IPS-20b (cell line): Measurements from ENCODE around the gene FLT1.

ENCODE experiments used
- H3K27ac ChIP-seq: one replicate; pipeline ENCODE4 v1.5.1; 2013; ENCODE audit warnings: low read length
- H3K27me3 ChIP-seq: 2 replicates; pipeline ENCODE4 v1.6.1; 2013; ENCODE audit warnings: mild to moderate bottlenecking, low read length, inconsistent platforms; ENCODE audit not compliant: insufficient read depth
- H3K36me3 ChIP-seq: 2 replicates; pipeline ENCODE4 v1.6.1; 2013; ENCODE audit warnings: low read depth, mild to moderate bottlenecking, inconsistent platforms, low read length, moderate library complexity; ENCODE audit not compliant: insufficient read depth
- H3K4me1 ChIP-seq: 2 replicates; pipeline ENCODE4 v1.6.1; 2013; ENCODE audit warnings: mild to moderate bottlenecking, control low read depth, inconsistent platforms, low read length, moderate library complexity; ENCODE audit not compliant: insufficient read depth
- H3K4me3 ChIP-seq: 2 replicates; pipeline ENCODE4 v1.5.1; 2013; ENCODE audit warnings: mild to moderate bottlenecking, low read length, inconsistent platforms
- H3K9ac ChIP-seq: 2 replicates; pipeline ENCODE4 v1.6.1; 2013; ENCODE audit warnings: low read depth, mild to moderate bottlenecking, inconsistent platforms, low read length, moderate library complexity
- H3K9me3 ChIP-seq: 2 replicates; pipeline ENCODE4 v1.6.1; 2013; ENCODE audit warnings: mild to moderate bottlenecking, low read depth, low read length, inconsistent platforms; ENCODE audit not compliant: insufficient read depth

FLT1 gene

DNA sequence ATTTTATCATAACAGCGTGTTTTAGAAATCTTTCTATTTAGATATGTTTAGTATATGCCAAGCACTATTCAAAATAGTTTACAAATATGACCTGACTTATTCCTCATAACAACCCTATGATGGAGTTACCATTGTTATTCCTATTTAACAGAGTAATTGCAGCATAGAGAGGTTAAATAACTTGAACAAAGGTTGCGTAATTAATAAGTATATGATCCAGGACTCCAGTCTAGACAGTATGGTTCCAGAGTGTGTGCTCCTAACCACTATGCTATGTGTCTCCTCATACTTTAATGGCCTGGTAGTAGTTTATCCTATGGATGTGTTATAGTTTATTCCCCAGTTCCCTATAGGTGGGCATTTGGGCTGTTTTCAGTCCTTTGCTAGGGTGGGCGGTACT, 211.3 kb downstream of the FLT1 start:
- no peaks in the 10 kb centered on the region for H3K9me3 ChIP-seq
- peaks cover 76% of the 10 kb centered on the region for H3K36me3 ChIP-seq
- no peak overlapping the region for H3K27ac ChIP-seq
- H3K27me3 ChIP-seq = no peaks in the 10 kb centered on the region
- no peak overlapping the region for H3K9ac ChIP-seq
- H3K4me3 ChIP-seq = no peak overlapping the region
- no peaks in the 10 kb centered on the region for H3K4me1 ChIP-seq

DNA sequence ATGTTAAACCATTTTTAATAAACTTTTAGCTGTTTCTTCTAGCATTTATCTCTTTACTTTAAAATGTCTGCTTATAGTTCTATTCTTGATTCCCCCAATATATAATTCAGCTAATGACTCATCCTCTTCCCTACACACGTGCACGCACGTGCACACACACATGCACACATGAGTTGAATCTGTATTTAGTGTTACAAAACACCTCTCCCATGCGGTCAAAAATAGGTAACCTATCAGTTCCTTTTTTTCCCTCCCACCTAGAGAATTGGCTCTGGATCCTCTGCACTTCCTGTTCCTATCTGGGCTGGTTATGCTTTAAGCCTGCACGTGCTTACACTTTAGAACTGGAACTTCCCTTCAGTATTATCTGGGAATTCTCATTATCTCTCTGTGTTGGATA, 212.5 kb downstream of the FLT1 start:
- Histone ChIP-seq H3K27me3 (no peaks in the 10 kb centered on the region), H3K9ac (no peak overlapping the region), H3K36me3 (peaks cover 72% of the 10 kb centered on the region), H3K4me3 (no peak overlapping the region), H3K9me3 (no peaks in the 10 kb centered on the region), H3K4me1 (no peaks in the 10 kb centered on the region), H3K27ac (no peak overlapping the region)

DNA sequence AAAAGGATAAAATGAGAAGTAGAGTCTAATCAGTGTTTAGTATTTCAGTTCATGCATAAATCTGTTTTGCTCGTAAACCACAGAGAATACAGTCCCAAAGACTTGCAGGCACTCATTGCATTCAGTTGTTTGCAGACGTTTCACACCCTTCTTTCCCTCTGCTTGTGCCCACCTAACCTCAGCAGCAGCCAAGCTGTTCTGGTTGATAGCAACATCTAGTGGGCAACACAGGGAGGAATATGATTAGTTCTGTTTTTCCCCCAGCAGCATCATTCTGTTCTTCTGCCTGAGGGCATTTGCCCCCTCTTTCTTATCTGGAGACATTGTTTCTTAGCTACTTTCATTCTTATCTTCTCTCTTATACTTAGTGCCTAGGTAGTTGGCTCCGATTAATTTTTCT, 221.0 kb downstream of the FLT1 start:
- Histone ChIP-seq H3K36me3 (peaks cover 69% of the 10 kb centered on the region), H3K27me3 (no peaks in the 10 kb centered on the region)

DNA sequence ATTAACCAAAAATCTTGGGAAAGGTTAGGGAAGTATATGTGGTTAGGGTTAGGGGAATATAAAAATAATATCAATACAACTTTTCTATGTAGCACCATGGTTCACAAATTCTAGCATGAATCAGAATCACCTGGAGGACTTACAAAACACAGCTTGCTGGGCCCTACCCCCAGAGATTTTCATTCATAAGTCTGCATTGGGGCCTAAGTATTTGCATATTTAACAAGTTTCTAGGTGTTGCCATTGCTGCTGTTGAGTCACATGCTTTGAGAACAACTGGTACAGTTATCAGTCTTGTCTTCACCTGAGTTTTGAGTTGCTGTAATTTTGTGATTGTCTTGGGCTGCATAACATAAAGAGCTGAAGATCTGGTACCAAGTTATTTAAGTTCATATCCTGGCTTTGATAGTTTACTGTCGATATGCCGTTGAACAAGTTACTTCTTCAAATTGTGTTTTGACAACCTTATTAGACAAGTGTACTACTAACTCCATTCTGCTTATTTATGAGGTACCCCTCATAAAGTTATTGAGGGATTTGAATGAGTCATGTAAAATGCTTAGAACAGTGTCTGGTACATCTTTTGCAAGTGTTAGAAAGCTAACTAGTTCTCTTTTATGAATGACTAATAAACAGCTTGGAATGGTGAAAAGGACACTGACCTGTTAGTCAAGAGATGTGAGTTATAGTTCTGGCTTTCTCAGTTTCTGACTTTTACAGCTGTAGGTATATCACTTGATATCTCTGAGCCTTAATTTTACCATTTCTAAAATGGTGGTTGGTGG, 223.7 kb downstream of the FLT1 start:
- Histone ChIP-seq H3K4me3 (no peak overlapping the region), H3K27ac (no peak overlapping the region), H3K4me1 (no peaks in the 10 kb centered on the region), H3K9me3 (no peaks in the 10 kb centered on the region), H3K27me3 (no peaks in the 10 kb centered on the region), H3K36me3 (peaks cover 72% of the 10 kb centered on the region), H3K9ac (no peak overlapping the region)

More for the DNA sequence above, 221.0 kb downstream of the FLT1 start:
- Histone ChIP-seq H3K4me3 (no peak overlapping the region), H3K4me1 (no peaks in the 10 kb centered on the region), H3K9ac (no peak overlapping the region), H3K27ac (no peak overlapping the region), H3K9me3 (no peaks in the 10 kb centered on the region)

DNA sequence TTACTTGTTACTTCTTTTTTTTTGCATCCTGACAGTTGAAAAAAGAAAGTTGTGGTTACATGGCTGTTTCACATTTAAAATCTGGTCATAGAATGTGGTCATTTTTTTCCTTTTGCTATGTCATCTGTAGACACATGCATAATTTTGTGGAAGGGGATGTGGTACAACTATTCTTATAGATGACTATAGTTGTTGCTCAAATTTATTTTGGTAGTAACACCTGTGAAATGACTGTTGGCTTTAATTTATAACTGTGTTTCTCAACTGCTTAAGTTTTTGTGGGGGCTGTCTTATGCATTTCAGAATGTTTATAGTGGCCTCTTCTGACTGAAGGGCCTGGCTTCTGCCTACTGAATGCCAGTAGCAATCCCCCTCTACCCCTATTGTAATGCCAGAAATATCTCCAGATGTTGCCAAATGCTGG, 226.1 kb downstream of the FLT1 start:
- no peak overlapping the region for H3K27ac ChIP-seq
- no peaks in the 10 kb centered on the region for H3K4me1 ChIP-seq
- no peak overlapping the region for H3K9ac ChIP-seq
- peaks cover 64% of the 10 kb centered on the region for H3K36me3 ChIP-seq
- no peak overlapping the region for H3K4me3 ChIP-seq
- H3K27me3 ChIP-seq = no peaks in the 10 kb centered on the region
- no peaks in the 10 kb centered on the region for H3K9me3 ChIP-seq

DNA sequence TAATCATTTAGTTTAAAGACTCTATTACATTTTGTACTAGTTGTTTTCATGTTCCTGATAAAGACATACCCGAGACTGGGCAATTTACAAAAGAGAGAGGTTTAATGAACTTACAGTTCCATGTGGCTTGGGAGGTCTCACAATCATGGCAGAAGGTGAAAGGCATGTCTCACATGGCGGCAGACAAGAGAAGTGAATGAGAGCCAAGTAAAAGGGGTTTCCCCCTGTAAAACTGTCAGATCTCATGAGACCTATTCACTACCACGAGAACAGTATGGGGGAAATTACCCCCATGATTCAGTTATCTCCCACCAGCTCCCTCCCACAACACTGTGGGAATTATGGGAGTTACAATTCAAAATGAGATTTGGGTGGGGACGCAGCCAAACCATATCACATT, 227.4 kb downstream of the FLT1 start:
- Histone ChIP-seq H3K4me3 (no peak overlapping the region), H3K9me3 (no peaks in the 10 kb centered on the region), H3K27me3 (no peaks in the 10 kb centered on the region), H3K36me3 (peaks cover 69% of the 10 kb centered on the region), H3K4me1 (no peaks in the 10 kb centered on the region), H3K27ac (no peak overlapping the region), H3K9ac (no peak overlapping the region)

DNA sequence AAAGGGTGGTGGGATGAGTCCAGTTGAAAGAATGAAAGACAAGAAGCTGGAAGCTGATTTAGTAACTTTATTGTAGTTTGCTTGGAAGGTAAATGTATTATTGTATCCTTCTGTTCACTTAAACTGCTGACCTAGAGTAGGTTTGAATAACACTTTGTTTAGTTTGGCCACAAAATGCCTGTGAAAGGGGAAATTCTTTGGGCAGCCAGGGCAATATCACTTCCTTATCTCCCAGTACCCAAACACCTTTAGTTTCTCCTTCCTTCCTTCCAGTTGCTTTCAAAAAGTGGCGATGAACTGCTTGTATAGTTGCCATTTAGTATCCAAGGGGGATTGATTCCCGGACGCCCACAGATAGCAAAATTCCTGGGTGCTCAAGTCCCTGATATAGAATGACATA, 236.5 kb downstream of the FLT1 start:
- H3K36me3 ChIP-seq = peaks cover 64% of the 10 kb centered on the region

DNA sequence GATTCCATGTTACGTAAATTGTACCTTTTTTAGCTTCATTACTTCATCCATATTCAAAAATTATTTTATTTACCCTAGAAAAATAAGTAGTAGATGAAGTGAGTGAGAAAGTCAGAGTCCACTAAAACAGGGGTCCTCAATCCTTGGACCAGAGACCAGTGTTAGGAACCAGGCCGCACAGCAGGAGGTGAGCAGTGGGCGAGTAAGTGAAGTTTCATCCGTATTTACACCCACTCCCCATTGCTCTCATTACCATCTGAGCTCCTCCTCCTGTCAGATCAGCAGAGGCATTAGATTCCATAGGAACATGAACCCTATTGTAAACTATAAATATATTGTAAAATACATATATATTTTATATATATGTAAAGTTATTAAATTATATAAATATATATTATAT, 237.6 kb downstream of the FLT1 start:
- Histone ChIP-seq H3K27ac (no peak overlapping the region), H3K4me1 (peaks cover 11% of the 10 kb centered on the region; the same call in 1 of the 2 replicates), H3K9ac (no peak overlapping the region), H3K36me3 (peaks cover 53% of the 10 kb centered on the region), H3K9me3 (no peaks in the 10 kb centered on the region), H3K27me3 (no peaks in the 10 kb centered on the region), H3K4me3 (no peak overlapping the region)

More for the DNA sequence above, 236.5 kb downstream of the FLT1 start:
- H3K27ac ChIP-seq = no peak overlapping the region
- H3K27me3 ChIP-seq = no peaks in the 10 kb centered on the region
- no peak overlapping the region for H3K9ac ChIP-seq
- H3K9me3 ChIP-seq = no peaks in the 10 kb centered on the region
- H3K4me3 ChIP-seq = no peak overlapping the region
- H3K4me1 ChIP-seq = peaks cover 11% of the 10 kb centered on the region; the same call in 1 of the 2 replicates

DNA sequence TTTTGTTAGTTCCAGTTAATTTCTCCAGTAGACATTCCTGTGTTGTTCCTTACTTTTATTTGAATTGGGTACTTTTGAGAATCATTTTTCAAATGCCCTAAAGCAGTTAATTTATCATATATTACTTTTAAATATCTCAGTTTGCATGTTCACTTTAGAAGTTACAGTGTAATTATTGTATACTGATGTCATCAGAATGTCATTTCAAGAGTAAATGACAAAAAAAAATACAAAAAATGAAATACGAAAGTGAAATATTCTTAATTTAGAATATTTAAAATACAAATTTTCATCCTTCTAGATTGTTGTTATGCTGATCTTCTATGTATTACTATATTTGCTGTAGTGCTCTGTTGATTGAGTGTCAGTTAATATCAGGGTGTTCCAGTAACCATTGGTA, 242.4 kb downstream of the FLT1 start:
- no peak overlapping the region for H3K4me3 ChIP-seq
- H3K4me1 ChIP-seq = peaks cover 16% of the 10 kb centered on the region; the same call in 1 of the 2 replicates
- peaks cover 15% of the 10 kb centered on the region for H3K36me3 ChIP-seq
- H3K27ac ChIP-seq = no peak overlapping the region
- no peaks in the 10 kb centered on the region for H3K9me3 ChIP-seq
- H3K27me3 ChIP-seq = no peaks in the 10 kb centered on the region
- H3K9ac ChIP-seq = no peak overlapping the region

DNA sequence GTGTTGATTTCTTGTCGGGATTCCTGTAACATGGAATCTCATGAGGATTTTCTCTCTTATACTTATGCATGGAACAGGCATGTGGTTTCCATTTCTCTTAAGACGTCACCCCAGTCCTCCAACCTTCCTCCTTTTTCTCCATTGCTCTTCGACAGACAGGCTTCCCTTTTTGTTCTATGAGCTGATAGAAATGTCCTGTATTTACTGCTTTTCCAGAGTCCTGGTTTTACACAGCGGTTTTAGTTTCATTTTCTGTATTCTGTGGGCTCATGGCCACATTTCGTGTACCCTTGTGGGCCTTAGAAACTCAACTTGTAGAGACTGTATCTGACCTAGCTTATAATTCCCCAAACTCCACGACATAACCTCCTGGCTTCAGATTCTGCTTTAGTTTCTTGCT, 243.5 kb downstream of the FLT1 start:
- Histone ChIP-seq H3K27ac (no peak overlapping the region), H3K9me3 (no peaks in the 10 kb centered on the region), H3K4me3 (no peak overlapping the region), H3K36me3 (peaks cover 5% of the 10 kb centered on the region), H3K9ac (no peak overlapping the region), H3K4me1 (peaks cover 14% of the 10 kb centered on the region; the same call in 1 of the 2 replicates), H3K27me3 (no peaks in the 10 kb centered on the region)

DNA sequence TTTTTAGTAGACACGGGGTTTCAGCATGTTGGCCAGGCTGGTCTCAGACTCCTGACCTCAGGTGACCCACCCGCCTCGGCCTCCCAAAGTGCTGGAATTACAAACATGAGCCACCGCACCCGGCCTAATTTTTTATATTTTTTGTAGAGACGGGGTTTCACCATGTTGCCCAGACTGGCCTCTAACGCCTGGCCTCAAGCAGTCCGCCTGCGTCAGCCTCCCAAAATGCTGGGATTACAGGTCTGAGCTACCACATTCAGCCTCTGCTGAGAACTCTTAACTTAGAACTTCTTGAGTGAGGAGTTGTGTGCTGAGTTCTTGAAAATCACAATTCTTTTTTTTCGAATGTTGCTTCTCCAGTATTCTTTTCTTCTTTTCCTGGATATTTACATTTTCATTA, 244.4 kb downstream of the FLT1 start:
- Histone ChIP-seq H3K36me3 (no peaks in the 10 kb centered on the region; the same call in 1 of the 2 replicates), H3K9me3 (no peaks in the 10 kb centered on the region), H3K27me3 (no peaks in the 10 kb centered on the region), H3K4me3 (no peak overlapping the region), H3K4me1 (peaks cover 10% of the 10 kb centered on the region; the same call in 1 of the 2 replicates), H3K27ac (no peak overlapping the region), H3K9ac (no peak overlapping the region)
